GM12878 (cell line): ENCODE results near the gene CIB2. TPM values are rescaled to one million over a fixed set of nuclear protein-coding genes. Genes with fewer than 3 reads are reported as not detected.

Experiments
- ATAC-seq: fragments of 200-7000 bp; cut with Tn5 transposase; 3 replicates; pipeline ENCODE4 v1.9.1; 2020; ENCODE audit warnings: mild to moderate bottlenecking, moderate library complexity
- BruUV-seq: library from RNA; stranded (reverse); fragments of 400-500 nt; replicated peaks from 2 replicates; lab custom pipeline; 2021; lab: Mats Ljungman, UMichigan
- CTCF ChIA-PET: fragments of 300-600 bp; sonication (Branson Sonifier 250); formaldehyde crosslinking; extraction: SDS; loops from one replicate; lab custom pipeline; 2021; ENCODE audit warnings: inconsistent platforms; lab: Yijun Ruan, JAX
- POLR2A ChIA-PET: fragments of 350-600 bp; formaldehyde crosslinking; extraction: SDS; loops from one replicate; lab custom pipeline; 2021; ENCODE audit warnings: inconsistent platforms; lab: Charles Lee
- RAD21 ChIA-PET: fragments of 300-600 bp; sonication (Branson Sonifier 250); formaldehyde crosslinking; loops from one replicate; lab custom pipeline; 2023; ENCODE audit warnings: antibody characterized with exemption; ENCODE audit not compliant: unreplicated experiment; lab: Charles Lee
- SMC1A ChIA-PET: fragments of 300-600 bp; sonication (Branson Sonifier 250); formaldehyde crosslinking; loops from one replicate; lab custom pipeline; 2023; ENCODE audit not compliant: unreplicated experiment, uncharacterized antibody; lab: Charles Lee
- DNase-seq: peaks from one replicate; pipeline ENCODE4 v3.0.0-alpha.2; 2011; ENCODE audit warnings: low read depth, low spot score
- FAIRE-seq: peaks from 3 replicates; lab custom pipeline; 2011; peaks lifted over from hg19 to GRCh38; lab: Jason Lieb, UNC
- H2AFZ ChIP-seq: 2 replicates; pipeline ENCODE4 v1.6.0; 2011; ENCODE audit warnings: low read depth, low read length, control low read depth; ENCODE audit not compliant: control insufficient read depth
- H3K27ac ChIP-seq: 2 replicates; pipeline ENCODE4 v1.5.1; 2011; ENCODE audit warnings: control low read depth; ENCODE audit not compliant: control insufficient read depth, insufficient read depth
- H3K27me3 ChIP-seq, 2 experiments: replicated peaks in 1 of 2; 2 replicates each; pipeline versions ENCODE4 v1.6.0 to v1.6.1; 2011; ENCODE audit warnings: low read length in 1 of 2; ENCODE audit not compliant: control insufficient read depth in 2 of 2, insufficient read depth in 2 of 2
- H3K36me3 ChIP-seq, 2 experiments: 2 replicates each; pipeline ENCODE4 v1.5.1; 2011; ENCODE audit warnings: low read length in 1 of 2; ENCODE audit not compliant: control insufficient read depth in 2 of 2, insufficient read depth in 2 of 2
- H3K4me1 ChIP-seq: 2 replicates; pipeline ENCODE4 v1.6.1; 2011; ENCODE audit warnings: mild to moderate bottlenecking, low read length, moderate library complexity, mixed read lengths; ENCODE audit not compliant: control insufficient read depth, insufficient read depth
- H3K4me2 ChIP-seq: 2 replicates; pipeline ENCODE4 v1.6.0; 2011; ENCODE audit warnings: control low read depth; ENCODE audit not compliant: control insufficient read depth, insufficient read depth
- H3K4me3 ChIP-seq: fragments of 200-600 bp; sonication (generic); 2 replicates; pipeline ENCODE4 v1.5.1; 2016
- H3K79me2 ChIP-seq: 2 replicates; pipeline ENCODE4 v1.6.0; 2011; ENCODE audit warnings: low read length; ENCODE audit not compliant: control insufficient read depth, insufficient read depth
- H3K9ac ChIP-seq: 2 replicates; pipeline ENCODE4 v1.8.0; 2011; ENCODE audit warnings: low read length, control low read depth, mixed read lengths; ENCODE audit not compliant: control insufficient read depth, insufficient read depth
- H3K9me3 ChIP-seq: replicated peaks from 3 replicates; pipeline ENCODE4 v1.5.1; 2011; ENCODE audit warnings: mild to moderate bottlenecking, low read length; ENCODE audit not compliant: control insufficient read depth, insufficient read depth
- H4K20me1 ChIP-seq: 2 replicates; pipeline ENCODE4 v1.6.0; 2011; ENCODE audit not compliant: control insufficient read depth, insufficient read depth
- BHLHE40 ChIP-seq, 2 experiments: fragments of 450-650 bp in 1 of 2; IDR thresholded peaks; 2 replicates each; pipeline ENCODE4 v1.6.1; 2011 to 2017; ENCODE audit warnings: low read depth in 2 of 2, borderline replicate concordance in 1 of 2, improper control_type of control experiment in 1 of 2, low read length in 1 of 2, mild to moderate bottlenecking in 1 of 2
- DPF2 ChIP-seq: fragments of 450-650 bp; IDR thresholded peaks from 2 replicates; pipeline ENCODE4 v1.6.1; 2017; ENCODE audit warnings: mild to moderate bottlenecking
- GABPA ChIP-seq: IDR thresholded peaks from 2 replicates; pipeline ENCODE4 v1.6.1; 2014; ENCODE audit warnings: antibody characterized with exemption, low read depth, mild to moderate bottlenecking, inconsistent platforms
- HDGF ChIP-seq: fragments of 450-650 bp; IDR thresholded peaks from 2 replicates; pipeline ENCODE4 v1.6.1; 2016; ENCODE audit warnings: antibody characterized with exemption
- IKZF1 ChIP-seq: fragments of 450-650 bp; conservative IDR thresholded peaks from 2 replicates; pipeline ENCODE4 v1.6.1; 2017; ENCODE audit warnings: antibody characterized with exemption, mild to moderate bottlenecking
- IKZF2 ChIP-seq, 2 experiments: fragments of 450-650 bp; IDR thresholded peaks; 2 replicates each; pipeline ENCODE4 v1.6.1; 2017; ENCODE audit warnings: mild to moderate bottlenecking in 2 of 2, moderate library complexity in 2 of 2
- MTA2 ChIP-seq: fragments of 450-650 bp; IDR thresholded peaks from 2 replicates; pipeline ENCODE4 v1.6.1; 2016; ENCODE audit warnings: low read depth, mild to moderate bottlenecking, moderate library complexity
- NBN ChIP-seq: fragments of 450-650 bp; IDR thresholded peaks from 2 replicates; pipeline ENCODE4 v1.6.1; 2016
- NR2F1 ChIP-seq: fragments of 450-650 bp; conservative IDR thresholded peaks from 2 replicates; pipeline ENCODE4 v1.6.1; 2017; ENCODE audit warnings: mild to moderate bottlenecking
- PAX8 ChIP-seq: fragments of 450-650 bp; IDR thresholded peaks from 2 replicates; pipeline ENCODE4 v1.6.1; 2017; ENCODE audit warnings: mild to moderate bottlenecking, moderate library complexity
- RUNX3 ChIP-seq: IDR thresholded peaks from 2 replicates; pipeline ENCODE4 v1.6.1; 2012; ENCODE audit warnings: low read length, inconsistent platforms
- YBX1 ChIP-seq: fragments of 450-650 bp; IDR thresholded peaks from 2 replicates; pipeline ENCODE4 v1.6.1; 2016; ENCODE audit warnings: antibody characterized with exemption
- whole genome bisulfite sequencing: methylation state at CpG from one replicate; pipeline ENCODE4 v1.1.6; 2016; ENCODE audit warnings: low lambda C conversion rate; ENCODE audit not compliant: insufficient replicate concordance, insufficient coverage; ENCODE audit errors: missing lambda C conversion rate; 5-methylcytosine and 5-hydroxymethylcytosine counted together
- in situ Hi-C: fragments of 300-500 bp; cut with MboI; formaldehyde crosslinking; loops from 9 replicates; pipeline ENCODE4 v1.14.3; 2018; ENCODE audit warnings: mixed read lengths
- intact Hi-C: fragments of 100-400 bp; cut with micrococcal nuclease; formaldehyde crosslinking; loops from one replicate; pipeline ENCODE4 v1.14.2; 2022; ENCODE audit not compliant: unreplicated experiment
- polyA plus RNA-seq, 11 experiments: library from polyadenylated mRNA; depleted of rRNA in 4 of 11; unstranded in 6 of 11; stranded (reverse) in 5 of 11; fragments of >200 nt; fragmentation: Nextera tagmentation in 4 of 11; fragmentation: Illumina TruSeq in 1 of 11; extraction: Ambion mirVana in 4 of 11; extraction: Trizol in 1 of 11; gene quantifications; 1 replicate in 1 of 11; 2 replicates in 10 of 11; pipeline versions ENCODE4 v1.2.1 to v1.2.3, GENCODE V29; 2011 to 2016; ENCODE audit warnings: inconsistent platforms in 2 of 11, missing spikeins in 2 of 11, low read depth in 1 of 11
- total RNA-seq, 4 experiments: library from RNA; depleted of rRNA in 3 of 4; stranded (reverse); fragments of >200 nt in 3 of 4; fragmentation: Illumina TruSeq in 1 of 4; extraction: Trizol in 1 of 4; gene quantifications; 2 replicates each; pipeline versions ENCODE4 v1.2.1 to v1.2.3, GENCODE V29; 2013 to 2021

Gene CIB2
- total and polyA plus RNA-seq, 10 of the 15 experiments (the other 5 are each of a cell fraction or from before 2014, with no cell fraction given): 0.56 to 12.1 (median 7.1) TPM

DNA sequence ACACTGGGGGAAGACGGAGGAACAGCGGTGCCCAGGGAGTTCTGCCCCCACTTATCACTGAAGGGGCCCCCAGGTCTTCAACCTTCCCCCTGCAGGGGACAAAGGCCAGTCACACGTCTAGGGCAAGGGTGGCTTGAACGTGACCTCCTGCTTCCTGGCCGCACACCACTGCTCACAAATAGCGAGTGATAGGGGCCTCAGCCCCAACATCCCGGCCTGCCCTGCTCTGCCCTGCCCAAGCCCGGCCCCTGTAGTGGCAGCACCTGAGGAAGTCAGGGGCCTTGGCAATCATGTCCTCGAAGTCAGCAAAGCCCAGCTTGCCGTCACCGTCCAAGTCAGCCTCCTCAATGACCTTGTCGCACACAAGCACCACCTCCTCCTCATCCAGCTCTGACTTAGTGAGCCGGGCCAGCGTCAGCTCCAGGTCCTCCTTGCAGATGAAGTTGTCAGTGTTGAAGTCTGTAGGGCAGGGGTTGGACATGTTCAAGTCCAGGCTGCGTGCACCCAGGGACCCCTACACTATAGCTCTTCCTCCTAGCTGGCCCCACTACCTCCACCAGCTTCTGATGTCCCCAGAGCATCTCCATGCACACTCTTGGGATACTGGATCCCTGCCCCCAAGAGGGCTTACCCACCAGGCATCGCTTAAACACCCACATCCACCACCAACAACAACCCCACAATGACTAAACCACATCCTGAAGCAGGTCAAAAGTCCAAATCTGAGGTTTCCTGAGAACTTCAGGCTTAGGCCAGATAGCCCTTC, 25.6 kb downstream of the CIB2 start:
- Histone ChIP-seq H3K4me3 (no peak overlapping the region), H3K4me1 (peaks cover 29% of the 10 kb centered on the region), H2AFZ (no peak overlapping the region), H3K27me3 (no peaks in the 10 kb centered on the region), H3K27ac (no peak overlapping the region), H3K79me2 (no peaks in the 10 kb centered on the region), H3K36me3 (no peaks in the 10 kb centered on the region), H3K9me3 (no peaks in the 10 kb centered on the region)
- in situ Hi-C loops: loop anchor here (5.0 kb wide), 1 partner anchor 138 kb away; no protein-coding TSS in a partner anchor
- intact Hi-C loops: loop anchor here (5.0 kb wide), 2 partner anchors 38 to 203 kb away; no protein-coding TSS in a partner anchor
- WGBS: 79% methylated on average over 15 of the region's 16 CpGs
- ATAC-seq: peak; percentile 7
- POLR2A ChIA-PET: interaction anchor here (0.6 to 1.1 kb wide), 5 partner anchors 36 to 147 kb away, joined by 3 to 4 read pairs (median 3); no protein-coding TSS in a partner anchor
- SMC1A ChIA-PET: interaction anchor here (0.9 to 13.4 kb wide), 7 partner anchors 33 to 146 kb away, joined by 3 to 184 read pairs (median 4); partner anchors contain the start of gene TBC1D2B
- no peak for FAIRE-seq
- no peak for DNase-seq
- RAD21 ChIA-PET: interaction anchor here (0.7 to 10.3 kb wide), 9 partner anchors 18 to 151 kb away, joined by 3 to 157 read pairs (median 6); no protein-coding TSS in a partner anchor
- TF ChIP-seq MTA2 (peak; percentile 27; the same call in 1 of the 2 replicates), YBX1 (no peak), IKZF2 (IDR thresholded peaks at IDR 0.05) (peak; percentile 57 to 71; a peak in 3 of 4 replicates), RUNX3 (peak; percentile 86), BHLHE40 (IDR thresholded peaks at IDR 0.05; ENCODE audit: borderline replicate concordance in 1 of 2, low read depth in 2 of 2, low read length in 1 of 2) (peak in 1 of 2 experiments; percentile 63; a peak in 2 of 4 replicates), PAX8 (no peak), DPF2 (peak; percentile 73), NBN (0 out of 2 replicates have a peak, but pooled peaks have one; percentile 44), GABPA (no peak), HDGF (0 out of 2 replicates have a peak, but pooled peaks have one; percentile 46), NR2F1 (peak; percentile 56), IKZF1 (peak; percentile 62)
- TF ChIP-seq, all 136 proteins: peak for 9
- CTCF ChIA-PET: interaction anchor here (0.6 to 14.0 kb wide), 17 partner anchors 32 to 332 kb away, joined by 3 to 327 read pairs (median 4); partner anchors contain the start of genes IREB2 and TBC1D2B
- BruUV-seq: no TSS peak
- no peak overlapping the region for H3K4me2 ChIP-seq
- H4K20me1 ChIP-seq: no peaks in the 10 kb centered on the region
- no peak overlapping the region for H3K9ac ChIP-seq
